HG03097 (cell line): ENCODE results near the gene TFCP2L1.

Experiments
- ATAC-seq: cut with Tn5 transposase; IDR thresholded peaks from one replicate; pipeline ENCODE4 v1.9.1; 2021; ENCODE audit not compliant: unreplicated experiment, low FRiP score

The TFCP2L1 gene

GRCh38 chr2:121297217-121297830 is 12.3 kb upstream of the TFCP2L1 start:
- no peak for ATAC-seq

GRCh38 chr2:121295911-121296650 is 11.1 kb upstream of the TFCP2L1 start:
- ATAC-seq = no peak

GRCh38 chr2:121294881-121295840 is 10.2 kb upstream of the TFCP2L1 start:
- no peak for ATAC-seq

GRCh38 chr2:121293450-121294325 is 8.7 kb upstream of the TFCP2L1 start:
- no peak for ATAC-seq

- no peak for ATAC-seq
Measured at GRCh38 chr2:121291251-121291580, 6.2 kb upstream of the TFCP2L1 start.

- ATAC-seq = no peak
Measured at GRCh38 chr2:121289271-121289670, 4.3 kb upstream of the TFCP2L1 start.

- no peak for ATAC-seq
Measured at GRCh38 chr2:121288454-121289231, 3.6 kb upstream of the TFCP2L1 start.

- ATAC-seq = no peak
Measured at GRCh38 chr2:121287956-121288355, 3.0 kb upstream of the TFCP2L1 start.

- no peak for ATAC-seq
Measured at GRCh38 chr2:121287146-121287798, 2.3 kb upstream of the TFCP2L1 start.

GRCh38 chr2:121286506-121286905 is 1.5 kb upstream of the TFCP2L1 start:
- ATAC-seq = no peak

GRCh38 chr2:121285926-121286325 is 924 bp upstream of the TFCP2L1 start:
- no peak for ATAC-seq

GRCh38 chr2:121283670-121284462 is 1.1 kb downstream of the TFCP2L1 start:
- no peak for ATAC-seq

- no peak for ATAC-seq
Measured at GRCh38 chr2:121282800-121283385, 2.1 kb downstream of the TFCP2L1 start.

- no peak for ATAC-seq
Measured at GRCh38 chr2:121281694-121282093, 3.3 kb downstream of the TFCP2L1 start.

GRCh38 chr2:121281107-121281506 is 3.9 kb downstream of the TFCP2L1 start:
- ATAC-seq = no peak

- ATAC-seq = no peak
Measured at GRCh38 chr2:121279476-121280220, 5.4 kb downstream of the TFCP2L1 start.

- no peak for ATAC-seq
Measured at GRCh38 chr2:121276341-121276740, 8.7 kb downstream of the TFCP2L1 start.
